Colonic mucosa (tissue), 4 donors: Measurements from ENCODE around the gene EPB41L1. TPM values are rescaled to one million over a fixed set of nuclear protein-coding genes. Genes with fewer than 3 reads are reported as not detected.

ENCODE experiments used
- DNase-seq: peaks from one replicate; pipeline ENCODE4 v3.0.0-alpha.2; 2020
- H3K27ac ChIP-seq: fragments of 200-600 bp; one replicate; pipeline ENCODE4 v1.8.0; 2021
- H3K27me3 ChIP-seq: fragments of 200-600 bp; one replicate; pipeline ENCODE4 v1.8.0; 2021
- H3K36me3 ChIP-seq: fragments of 200-600 bp; one replicate; pipeline ENCODE4 v1.8.0; 2021
- H3K4me1 ChIP-seq: fragments of 200-600 bp; one replicate; pipeline ENCODE4 v1.8.0; 2021; ENCODE audit warnings: mild to moderate bottlenecking
- H3K4me3 ChIP-seq: fragments of 200-600 bp; one replicate; pipeline ENCODE4 v1.8.0; 2021
- H3K9ac ChIP-seq, 2 donors: one replicate each; pipeline ENCODE4 v1.7.0; 2013; ENCODE audit warnings: control low read depth in 2 of 2, low read depth in 2 of 2, low read length in 2 of 2
- H3K9me3 ChIP-seq: fragments of 200-600 bp; one replicate; pipeline ENCODE4 v1.8.0; 2021
- intact Hi-C: fragments of 100-400 bp; cut with DNase I; formaldehyde crosslinking; loops from one replicate; pipeline ENCODE4 v1.14.1; 2022
- total RNA-seq, 2 donors: library from RNA; stranded (reverse); fragmentation: NEBNext Ultra II Directional in 1 of 2; extraction: Animal tissue kit (Norgen Biotek cat#: 25700) in 1 of 2; gene quantifications; one replicate each; pipeline ENCODE4 v1.2.1, GENCODE V29; 2021
- TF ChIP-seq, protein P1 (sequence below): fragments of 200-600 bp; IDR thresholded peaks from one replicate; pipeline ENCODE4 v1.8.0; 2022; ENCODE audit warnings: antibody characterized with exemption, mild to moderate bottlenecking
- donor health status: healthy.
- donor health status: DM: no; HTN: no; CAD: no.
- donor health status: DM: no; HTN: no; CAD: no.

EPB41L1 gene
- total RNA-seq, 2 donors from 2014 or later = 40.3 to 59.2 TPM

DNA sequence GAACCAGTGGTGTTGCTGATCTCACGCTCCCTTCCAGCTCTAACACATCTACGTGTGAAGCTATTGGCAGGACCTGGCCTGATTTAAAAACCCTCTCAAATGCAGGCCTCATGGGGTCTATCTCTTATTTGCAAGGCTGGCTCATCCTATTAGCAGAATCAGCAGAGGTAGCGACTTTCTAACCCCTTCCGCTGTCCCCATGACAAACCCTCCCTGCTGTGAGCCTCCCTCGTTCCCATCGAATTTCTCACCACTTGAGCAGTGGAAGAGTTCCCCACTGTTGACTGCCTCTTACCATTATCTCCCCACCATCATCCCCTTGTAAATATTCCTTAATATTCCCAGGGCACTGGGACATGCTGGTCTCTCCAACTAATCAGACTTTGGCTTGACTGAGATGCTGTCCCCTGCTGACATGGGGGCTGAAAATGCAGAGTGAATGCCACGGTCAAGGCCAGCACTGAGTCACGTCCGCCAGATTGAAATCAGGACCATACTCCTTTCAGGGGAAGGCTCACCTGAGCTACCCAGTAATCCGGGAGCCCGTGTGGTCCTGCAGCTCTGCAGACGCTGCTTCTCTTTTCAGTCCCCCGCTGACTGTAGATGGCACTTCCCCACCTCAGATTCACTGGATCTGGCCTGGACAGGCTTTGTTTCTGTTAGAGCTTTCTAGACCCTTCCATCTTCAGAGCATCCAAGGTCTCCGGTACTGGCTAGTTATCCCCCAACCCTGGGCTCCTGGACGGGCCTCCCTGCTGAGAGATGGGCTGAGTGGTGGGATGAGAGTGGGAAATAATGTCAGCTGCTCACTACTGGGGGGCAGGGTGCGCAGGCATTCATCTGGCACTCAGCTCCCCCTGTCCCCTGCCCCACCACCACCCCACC lies 104.9 kb downstream of the EPB41L1 start:
- Histone ChIP-seq H3K9me3 (no peaks in the 10 kb centered on the region), H3K4me3 (no peak overlapping the region), H3K27me3 (no peaks in the 10 kb centered on the region), H3K27ac (no peak overlapping the region), H3K36me3 (no peaks in the 10 kb centered on the region), H3K9ac (no peak overlapping the region), H3K4me1 (no peaks in the 10 kb centered on the region)
- intact Hi-C loops = no loop called here
- no peak for DNase-seq
- TF ChIP-seq, protein P1, sequence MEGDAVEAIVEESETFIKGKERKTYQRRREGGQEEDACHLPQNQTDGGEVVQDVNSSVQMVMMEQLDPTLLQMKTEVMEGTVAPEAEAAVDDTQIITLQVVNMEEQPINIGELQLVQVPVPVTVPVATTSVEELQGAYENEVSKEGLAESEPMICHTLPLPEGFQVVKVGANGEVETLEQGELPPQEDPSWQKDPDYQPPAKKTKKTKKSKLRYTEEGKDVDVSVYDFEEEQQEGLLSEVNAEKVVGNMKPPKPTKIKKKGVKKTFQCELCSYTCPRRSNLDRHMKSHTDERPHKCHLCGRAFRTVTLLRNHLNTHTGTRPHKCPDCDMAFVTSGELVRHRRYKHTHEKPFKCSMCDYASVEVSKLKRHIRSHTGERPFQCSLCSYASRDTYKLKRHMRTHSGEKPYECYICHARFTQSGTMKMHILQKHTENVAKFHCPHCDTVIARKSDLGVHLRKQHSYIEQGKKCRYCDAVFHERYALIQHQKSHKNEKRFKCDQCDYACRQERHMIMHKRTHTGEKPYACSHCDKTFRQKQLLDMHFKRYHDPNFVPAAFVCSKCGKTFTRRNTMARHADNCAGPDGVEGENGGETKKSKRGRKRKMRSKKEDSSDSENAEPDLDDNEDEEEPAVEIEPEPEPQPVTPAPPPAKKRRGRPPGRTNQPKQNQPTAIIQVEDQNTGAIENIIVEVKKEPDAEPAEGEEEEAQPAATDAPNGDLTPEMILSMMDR = no peak

DNA sequence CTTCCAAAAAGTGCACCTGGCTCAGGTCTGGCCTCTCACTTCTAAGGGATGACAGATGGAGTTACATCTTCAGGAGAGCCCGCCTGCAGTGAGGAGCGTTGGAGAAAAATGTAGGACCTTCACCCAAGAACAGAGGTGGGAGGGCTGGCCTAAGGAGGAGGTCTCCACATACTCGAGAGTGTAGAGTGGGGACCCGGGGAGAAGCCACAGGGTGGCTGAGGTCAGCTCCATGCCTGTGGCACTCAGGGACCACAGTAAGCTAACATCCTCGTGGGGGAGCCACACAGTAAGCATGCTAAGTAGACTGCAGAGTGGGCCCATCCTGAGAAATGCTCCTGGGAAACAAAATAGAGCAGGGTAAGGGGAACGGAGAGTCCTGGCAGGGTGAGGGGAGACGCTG lies 105.8 kb downstream of the EPB41L1 start:
- Histone ChIP-seq H3K27me3 (no peaks in the 10 kb centered on the region), H3K4me1 (no peaks in the 10 kb centered on the region), H3K4me3 (no peak overlapping the region), H3K36me3 (no peaks in the 10 kb centered on the region), H3K9me3 (no peaks in the 10 kb centered on the region), H3K9ac (no peak overlapping the region), H3K27ac (no peak overlapping the region)
- TF ChIP-seq, protein P1 = no peak
- intact Hi-C loops = no loop called here
- no peak for DNase-seq

DNA sequence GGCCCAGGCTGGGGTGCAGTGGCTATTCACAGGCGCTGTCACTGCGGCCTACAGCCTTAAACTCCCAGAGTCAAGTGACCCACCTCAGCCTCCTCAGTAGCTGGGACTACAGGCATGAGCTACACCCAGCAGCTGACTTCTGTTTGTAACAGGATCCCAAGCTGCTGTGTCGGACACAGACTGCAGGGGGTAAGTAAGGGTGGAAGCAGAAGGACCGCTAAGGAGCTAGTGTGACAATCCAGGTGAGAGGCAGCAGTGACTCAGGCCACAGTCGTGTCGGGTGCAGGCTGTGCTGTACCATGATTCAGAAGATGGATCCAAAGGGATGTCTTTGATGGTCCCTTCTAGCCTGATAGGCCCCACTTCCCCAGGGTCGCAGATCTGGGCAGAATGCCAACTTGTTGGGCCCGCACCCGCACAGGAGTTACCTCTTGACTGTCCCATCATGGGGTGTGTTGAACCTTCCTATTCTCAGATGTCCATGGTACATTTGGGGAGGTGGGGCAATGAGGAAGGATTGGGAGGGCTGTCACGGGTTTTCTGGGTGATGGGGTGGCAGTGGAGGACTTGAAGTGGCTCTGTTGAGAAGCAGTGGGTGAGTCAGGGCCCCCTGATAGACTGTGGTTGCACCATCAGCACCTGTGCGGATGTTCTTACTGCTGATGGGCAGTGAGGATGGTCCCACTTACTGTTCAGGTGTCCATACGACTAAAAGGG lies 107.0 kb downstream of the EPB41L1 start:
- TF ChIP-seq, protein P1 = no peak
- no peak overlapping the region for H3K27ac ChIP-seq
- H3K4me3 ChIP-seq = no peak overlapping the region
- intact Hi-C loops = no loop called here
- H3K36me3 ChIP-seq = no peaks in the 10 kb centered on the region
- H3K27me3 ChIP-seq = no peaks in the 10 kb centered on the region
- H3K9ac ChIP-seq = no peak overlapping the region
- no peak for DNase-seq
- H3K4me1 ChIP-seq = no peaks in the 10 kb centered on the region
- H3K9me3 ChIP-seq = no peaks in the 10 kb centered on the region

DNA sequence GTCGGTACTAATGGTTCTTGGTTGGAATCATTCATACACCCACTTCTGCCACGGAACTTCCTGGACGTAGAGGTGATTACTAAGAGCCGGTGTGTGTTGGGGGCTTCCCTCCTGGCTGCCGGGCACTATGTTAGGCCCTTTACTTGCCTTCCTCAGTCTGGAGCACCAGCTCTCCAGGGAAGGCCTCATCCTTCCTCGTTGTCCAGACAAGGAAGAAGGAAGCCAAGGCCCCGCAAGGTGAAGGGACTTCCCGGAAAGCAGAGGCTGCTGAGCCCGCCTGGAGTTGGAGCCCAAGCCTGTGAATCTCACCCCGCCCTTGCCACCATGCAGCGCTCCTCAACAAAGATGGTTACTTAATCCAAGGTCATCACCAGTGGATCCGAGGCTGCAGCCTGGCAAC lies 107.9 kb downstream of the EPB41L1 start:
- TF ChIP-seq, protein P1 = no peak
- intact Hi-C loops = no loop called here
- H3K4me1 ChIP-seq = no peaks in the 10 kb centered on the region
- no peak for DNase-seq
- no peak overlapping the region for H3K9ac ChIP-seq
- H3K27ac ChIP-seq = no peak overlapping the region
- H3K27me3 ChIP-seq = no peaks in the 10 kb centered on the region
- no peak overlapping the region for H3K4me3 ChIP-seq
- no peaks in the 10 kb centered on the region for H3K36me3 ChIP-seq
- H3K9me3 ChIP-seq = no peaks in the 10 kb centered on the region

DNA sequence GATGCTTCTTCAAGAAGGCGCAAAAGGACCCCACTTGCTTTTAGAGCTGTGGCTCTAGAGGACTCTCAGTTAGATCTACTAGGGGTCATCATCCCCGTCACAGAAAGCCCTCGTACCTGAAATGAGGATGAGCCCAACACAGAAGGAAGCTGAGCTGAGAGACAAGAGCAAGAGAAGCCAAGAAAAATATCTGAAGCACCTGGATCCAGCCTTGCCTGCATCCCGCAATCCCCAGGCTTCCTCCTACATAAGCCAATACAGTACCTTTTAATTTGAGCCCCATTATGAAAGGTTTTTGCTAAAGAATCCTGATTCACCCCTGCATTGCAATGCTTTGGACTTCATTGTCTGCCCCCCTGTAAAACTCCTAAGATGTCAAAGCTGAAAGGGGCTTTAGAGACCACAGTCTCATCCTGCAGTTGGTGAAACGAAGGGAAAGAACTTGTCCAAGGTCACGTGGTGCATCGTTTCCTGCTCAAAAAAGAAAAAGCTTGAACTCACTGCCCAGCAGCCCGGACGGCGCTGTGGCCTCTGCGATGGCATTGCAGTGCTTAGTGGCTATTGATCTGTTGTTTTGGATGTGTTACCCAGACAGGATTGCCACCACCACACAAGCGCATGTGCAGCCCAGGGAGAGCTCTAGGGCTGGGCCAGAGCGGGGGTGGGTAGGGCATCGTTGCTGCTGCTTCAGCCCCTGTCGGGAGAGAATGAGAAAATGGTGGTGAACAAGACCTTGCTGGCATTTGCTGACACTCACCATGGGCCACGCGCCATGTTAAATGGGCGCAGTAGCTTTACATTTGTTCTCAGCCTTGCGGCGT lies 110.1 kb downstream of the EPB41L1 start:
- no peak for DNase-seq
- intact Hi-C loops = no loop called here
- no peaks in the 10 kb centered on the region for H3K4me1 ChIP-seq
- H3K4me3 ChIP-seq = no peak overlapping the region
- TF ChIP-seq, protein P1 = no peak
- H3K9ac ChIP-seq = no peak overlapping the region
- no peak overlapping the region for H3K27ac ChIP-seq
- H3K9me3 ChIP-seq = no peaks in the 10 kb centered on the region
- no peaks in the 10 kb centered on the region for H3K36me3 ChIP-seq
- no peaks in the 10 kb centered on the region for H3K27me3 ChIP-seq
